K562 (cell line): ENCODE measurements around the gene GOLPH3L. TPM values are rescaled to one million over a fixed set of nuclear protein-coding genes. Genes with fewer than 3 reads are reported as not detected.

Experiments used
- BHLHE40 ChIP-seq: IDR thresholded peaks from 2 replicates; pipeline ENCODE4 v1.6.1; 2011; ENCODE audit warnings: low read length, improper control_type of control experiment
- CUX1 ChIP-seq: fragments of 200-800 bp; sonication (Bioruptor generic); IDR thresholded peaks from 2 replicates; pipeline ENCODE4 v1.6.1; 2016; ENCODE audit warnings: missing genetic modification characterization, missing compliant biosample characterization
- GTF2F1 ChIP-seq: IDR thresholded peaks from 2 replicates; pipeline ENCODE4 v1.6.1; 2011; ENCODE audit warnings: low read depth, low read length, improper control_type of control experiment
- HNRNPK ChIP-seq: fragments of 200-400 bp; formaldehyde crosslinking; IDR thresholded peaks from one replicate; pipeline ENCODE4 v1.6.1; 2018; ENCODE audit warnings: mild to moderate bottlenecking, low read depth, low read length; ENCODE audit not compliant: poor library complexity, severe bottlenecking
- HNRNPLL ChIP-seq: fragments of 200-400 bp; formaldehyde crosslinking; IDR thresholded peaks from 2 replicates; pipeline ENCODE4 v1.6.1; 2017; ENCODE audit warnings: low read length, low read depth, mild to moderate bottlenecking; ENCODE audit not compliant: poor library complexity, severe bottlenecking
- HOXB6 ChIP-seq: fragments of 250-450 bp; sonication (Bioruptor Pico); IDR thresholded peaks from 2 replicates; pipeline ENCODE4 v1.5.1; 2022; ENCODE audit warnings: mild to moderate bottlenecking, borderline replicate concordance
- KDM1A ChIP-seq, 2 experiments: fragments of 450-650 bp; IDR thresholded peaks; 2 replicates each; pipeline ENCODE4 v1.6.1; 2016; ENCODE audit warnings: mild to moderate bottlenecking in 2 of 2
- POLR2G ChIP-seq: fragments of 200-400 bp; formaldehyde crosslinking; IDR thresholded peaks from 2 replicates; pipeline ENCODE4 v1.6.1; 2017; ENCODE audit warnings: low read depth, mild to moderate bottlenecking, antibody characterized with exemption, low read length, moderate library complexity
- RCOR1 ChIP-seq, 2 experiments: IDR thresholded peaks; 2 replicates each; pipeline ENCODE4 v1.6.1; 2012; ENCODE audit warnings: low read depth in 2 of 2, low read length in 2 of 2, borderline replicate concordance in 1 of 2, improper control_type of control experiment in 1 of 2
- U2AF1 ChIP-seq: fragments of 200-400 bp; formaldehyde crosslinking; optimal IDR thresholded peaks from 2 replicates; pipeline ENCODE3; 2017; ENCODE audit warnings: mild to moderate bottlenecking, low read depth, low read length, moderate library complexity
- polyA plus RNA-seq, 8 experiments: library from polyadenylated mRNA; depleted of rRNA in 4 of 8; stranded (reverse) in 5 of 8; unstranded in 3 of 8; fragments of >200 nt; fragmentation: Nextera tagmentation in 2 of 8; fragmentation: Illumina TruSeq in 1 of 8; extraction: Ambion mirVana in 2 of 8; extraction: Trizol in 1 of 8; gene quantifications; 2 replicates each; pipeline versions ENCODE4 v1.2.1 to v1.2.3, GENCODE V29; 2011 to 2014; ENCODE audit warnings: inconsistent platforms in 1 of 8, missing spikeins in 1 of 8
- total RNA-seq, 7 experiments: library from RNA; depleted of rRNA in 6 of 7; stranded (reverse); fragments of >200 nt in 6 of 7; fragmentation: Illumina TruSeq in 2 of 7; extraction: Trizol in 2 of 7; gene quantifications; 2 replicates each; pipeline versions ENCODE4 v1.2.1 to v1.2.3, GENCODE V29; 2011 to 2021; ENCODE audit warnings: low replicate concordance in 1 of 7
- TF ChIP-seq, protein P1 (sequence below), 3 experiments: IDR thresholded peaks in 2 of 3; conservative IDR thresholded peaks in 1 of 3; 2 replicates each; pipeline ENCODE4 v1.5.1; 2011 to 2012; ENCODE audit warnings: low read length in 3 of 3, mild to moderate bottlenecking in 3 of 3, control low read depth in 2 of 3, improper control_type of control experiment in 1 of 3, inconsistent platforms in 1 of 3, low read depth in 1 of 3, mixed read lengths in 1 of 3, moderate library complexity in 1 of 3; ENCODE audit not compliant: insufficient read depth in 2 of 3
- TF ChIP-seq, protein P2 (sequence below): fragments of 250-450 bp; sonication (Bioruptor Pico); IDR thresholded peaks from 2 replicates; pipeline ENCODE4 v1.4.0; 2020

Gene GOLPH3L
- total and polyA plus RNA-seq, 9 of the 15 experiments (the other 6 are each of a cell fraction or from before 2014, with no cell fraction given), result 8.1 to 42.1 (median 21.6) TPM

GRCh38 chr1:150696995-150697927 is at the start of gene GOLPH3L (continued):
- TF ChIP-seq HOXB6 (CRISPR knock-in tag) (no peak), HNRNPLL (peak; percentile 89), GTF2F1 (no peak), KDM1A (IDR thresholded peaks at IDR 0.05) (peak in 1 of 2 experiments; percentile 79; a peak in 2 of 4 replicates), RCOR1 (IDR thresholded peaks at IDR 0.05; ENCODE audit: borderline replicate concordance in 1 of 2, low read depth in 2 of 2, low read length in 2 of 2) (peak in 1 of 2 experiments; percentile 18; a peak in 1 of 4 replicates), POLR2G (no peak), CUX1 (CRISPR knock-in tag) (no peak), U2AF1 (no peak), BHLHE40 (no peak), HNRNPK (no peak)
- TF ChIP-seq, protein P1, sequence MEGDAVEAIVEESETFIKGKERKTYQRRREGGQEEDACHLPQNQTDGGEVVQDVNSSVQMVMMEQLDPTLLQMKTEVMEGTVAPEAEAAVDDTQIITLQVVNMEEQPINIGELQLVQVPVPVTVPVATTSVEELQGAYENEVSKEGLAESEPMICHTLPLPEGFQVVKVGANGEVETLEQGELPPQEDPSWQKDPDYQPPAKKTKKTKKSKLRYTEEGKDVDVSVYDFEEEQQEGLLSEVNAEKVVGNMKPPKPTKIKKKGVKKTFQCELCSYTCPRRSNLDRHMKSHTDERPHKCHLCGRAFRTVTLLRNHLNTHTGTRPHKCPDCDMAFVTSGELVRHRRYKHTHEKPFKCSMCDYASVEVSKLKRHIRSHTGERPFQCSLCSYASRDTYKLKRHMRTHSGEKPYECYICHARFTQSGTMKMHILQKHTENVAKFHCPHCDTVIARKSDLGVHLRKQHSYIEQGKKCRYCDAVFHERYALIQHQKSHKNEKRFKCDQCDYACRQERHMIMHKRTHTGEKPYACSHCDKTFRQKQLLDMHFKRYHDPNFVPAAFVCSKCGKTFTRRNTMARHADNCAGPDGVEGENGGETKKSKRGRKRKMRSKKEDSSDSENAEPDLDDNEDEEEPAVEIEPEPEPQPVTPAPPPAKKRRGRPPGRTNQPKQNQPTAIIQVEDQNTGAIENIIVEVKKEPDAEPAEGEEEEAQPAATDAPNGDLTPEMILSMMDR (IDR thresholded peaks at IDR 0.05 in 2 of 3, conservative IDR thresholded peaks at IDR 0.05 in 1 of 3; ENCODE audit: insufficient read depth in 2 of 3, low read depth in 1 of 3, low read length in 3 of 3), result peak in 1 of 3 experiments; percentile 1; a peak in 1 of 6 replicates
- TF ChIP-seq, protein P2, sequence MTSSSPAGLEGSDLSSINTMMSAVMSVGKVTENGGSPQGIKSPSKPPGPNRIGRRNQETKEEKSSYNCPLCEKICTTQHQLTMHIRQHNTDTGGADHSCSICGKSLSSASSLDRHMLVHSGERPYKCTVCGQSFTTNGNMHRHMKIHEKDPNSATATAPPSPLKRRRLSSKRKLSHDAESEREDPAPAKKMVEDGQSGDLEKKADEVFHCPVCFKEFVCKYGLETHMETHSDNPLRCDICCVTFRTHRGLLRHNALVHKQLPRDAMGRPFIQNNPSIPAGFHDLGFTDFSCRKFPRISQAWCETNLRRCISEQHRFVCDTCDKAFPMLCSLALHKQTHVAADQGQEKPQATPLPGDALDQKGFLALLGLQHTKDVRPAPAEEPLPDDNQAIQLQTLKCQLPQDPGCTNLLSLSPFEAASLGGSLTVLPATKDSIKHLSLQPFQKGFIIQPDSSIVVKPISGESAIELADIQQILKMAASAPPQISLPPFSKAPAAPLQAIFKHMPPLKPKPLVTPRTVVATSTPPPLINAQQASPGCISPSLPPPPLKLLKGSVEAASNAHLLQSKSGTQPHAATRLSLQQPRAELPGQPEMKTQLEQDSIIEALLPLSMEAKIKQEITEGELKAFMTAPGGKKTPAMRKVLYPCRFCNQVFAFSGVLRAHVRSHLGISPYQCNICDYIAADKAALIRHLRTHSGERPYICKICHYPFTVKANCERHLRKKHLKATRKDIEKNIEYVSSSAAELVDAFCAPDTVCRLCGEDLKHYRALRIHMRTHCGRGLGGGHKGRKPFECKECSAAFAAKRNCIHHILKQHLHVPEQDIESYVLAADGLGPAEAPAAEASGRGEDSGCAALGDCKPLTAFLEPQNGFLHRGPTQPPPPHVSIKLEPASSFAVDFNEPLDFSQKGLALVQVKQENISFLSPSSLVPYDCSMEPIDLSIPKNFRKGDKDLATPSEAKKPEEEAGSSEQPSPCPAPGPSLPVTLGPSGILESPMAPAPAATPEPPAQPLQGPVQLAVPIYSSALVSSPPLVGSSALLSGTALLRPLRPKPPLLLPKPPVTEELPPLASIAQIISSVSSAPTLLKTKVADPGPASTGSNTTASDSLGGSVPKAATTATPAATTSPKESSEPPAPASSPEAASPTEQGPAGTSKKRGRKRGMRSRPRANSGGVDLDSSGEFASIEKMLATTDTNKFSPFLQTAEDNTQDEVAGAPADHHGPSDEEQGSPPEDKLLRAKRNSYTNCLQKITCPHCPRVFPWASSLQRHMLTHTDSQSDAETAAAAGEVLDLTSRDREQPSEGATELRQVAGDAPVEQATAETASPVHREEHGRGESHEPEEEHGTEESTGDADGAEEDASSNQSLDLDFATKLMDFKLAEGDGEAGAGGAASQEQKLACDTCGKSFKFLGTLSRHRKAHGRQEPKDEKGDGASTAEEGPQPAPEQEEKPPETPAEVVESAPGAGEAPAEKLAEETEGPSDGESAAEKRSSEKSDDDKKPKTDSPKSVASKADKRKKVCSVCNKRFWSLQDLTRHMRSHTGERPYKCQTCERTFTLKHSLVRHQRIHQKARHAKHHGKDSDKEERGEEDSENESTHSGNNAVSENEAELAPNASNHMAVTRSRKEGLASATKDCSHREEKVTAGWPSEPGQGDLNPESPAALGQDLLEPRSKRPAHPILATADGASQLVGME (CRISPR knock-in tag), result no peak
